Astrocyte (in vitro differentiated cells and primary cell): ENCODE measurements around the gene SOX13.

Experiments used
- CTCF ChIP-seq: IDR thresholded peaks from 2 replicates; pipeline ENCODE4 v1.5.1; 2011; ENCODE audit warnings: low read depth, mild to moderate bottlenecking, inconsistent platforms, low read length, moderate library complexity; ENCODE audit not compliant: insufficient read depth
- EZH2 ChIP-seq: IDR thresholded peaks from 2 replicates; pipeline ENCODE4 v1.6.1; 2012; ENCODE audit warnings: mild to moderate bottlenecking, low read length, inconsistent platforms; ENCODE audit not compliant: insufficient read depth

- TF ChIP-seq CTCF = no peak
- TF ChIP-seq EZH2 = no peak
These were observed 22.1 kb downstream of the SOX13 start for GRCh38 chr1:204094856-204095634.
